SU-DHL-6 (cell line): ENCODE data around the gene DRC3.

Experiments used
- H2AFZ ChIP-seq: fragments of 200-600 bp; sonication (generic); 2 replicates; pipeline ENCODE4 v1.6.1; 2014; ENCODE audit warnings: low read depth, mild to moderate bottlenecking, moderate library complexity, mixed read lengths, antibody characterized with exemption, low read length; ENCODE audit not compliant: severe bottlenecking
- H3F3A ChIP-seq: fragments of 200-600 bp; shearing (Covaris generic); 2 replicates; pipeline ENCODE4 v1.6.0; 2016; ENCODE audit warnings: antibody characterized with exemption, mild to moderate bottlenecking; ENCODE audit not compliant: insufficient read depth
- H3K27ac ChIP-seq: fragments of 200-600 bp; sonication (generic); 2 replicates; pipeline ENCODE4 v1.5.1; 2016; ENCODE audit warnings: low read depth, mild to moderate bottlenecking, low read length, moderate library complexity, mixed read lengths
- H3K27me3 ChIP-seq: fragments of 200-600 bp; sonication (generic), shearing (Covaris generic); 2 replicates; pipeline ENCODE4 v1.6.0; 2014; ENCODE audit warnings: mild to moderate bottlenecking, low read length
- H3K36me3 ChIP-seq: fragments of 200-600 bp; sonication (generic); 2 replicates; pipeline ENCODE4 v1.6.1; 2014; ENCODE audit warnings: mild to moderate bottlenecking, low read length, mixed read lengths
- H3K4me2 ChIP-seq: fragments of 300-600, 200-600 bp; shearing (Covaris generic), sonication (generic); 2 replicates; pipeline ENCODE4 v1.6.0; 2014; ENCODE audit warnings: low read length, low read depth, mild to moderate bottlenecking; ENCODE audit not compliant: poor library complexity, severe bottlenecking
- H3K4me3 ChIP-seq: fragments of 200-600 bp; sonication (generic); 2 replicates; pipeline ENCODE4 v1.5.1; 2014; ENCODE audit warnings: antibody characterized with exemption, low read length, mild to moderate bottlenecking, mixed read lengths; ENCODE audit not compliant: insufficient read depth, poor library complexity, severe bottlenecking
- H3K79me2 ChIP-seq: fragments of 200-600 bp; sonication (generic); 2 replicates; pipeline ENCODE4 v1.6.1; 2014; ENCODE audit warnings: mild to moderate bottlenecking, low read length, moderate library complexity; ENCODE audit not compliant: insufficient read depth
- H3K9ac ChIP-seq: fragments of 200-600 bp; sonication (generic); 2 replicates; pipeline ENCODE4 v1.7.0; 2014; ENCODE audit warnings: mild to moderate bottlenecking, low read length
- H3K9me2 ChIP-seq: fragments of 200-600 bp; sonication (generic); replicated peaks from 2 replicates; pipeline ENCODE4 v1.6.1; 2014; ENCODE audit warnings: low read length; ENCODE audit not compliant: insufficient read depth
- H3K9me3 ChIP-seq: fragments of 200-600 bp; sonication (generic); 2 replicates; pipeline ENCODE4 v1.6.1; 2014; ENCODE audit warnings: low read length, mixed read lengths; ENCODE audit not compliant: insufficient read depth
- H4K20me1 ChIP-seq: fragments of 200-600 bp; sonication (generic); 2 replicates; pipeline ENCODE4 v1.6.1; 2014; ENCODE audit warnings: low read depth, mild to moderate bottlenecking, antibody characterized with exemption, low read length, moderate library complexity, mixed read lengths
- CTCF ChIP-seq: fragments of 200-600 bp; sonication (generic); IDR thresholded peaks from one replicate; pipeline ENCODE4 v1.5.1; 2017; ENCODE audit warnings: antibody characterized with exemption, mild to moderate bottlenecking, low read length, moderate library complexity; ENCODE audit not compliant: insufficient read depth, poor library complexity, severe bottlenecking
- EZH2phosphoT487 ChIP-seq: fragments of 200-600 bp; sonication (generic), shearing (Covaris generic); conservative IDR thresholded peaks from 2 replicates; pipeline ENCODE4 v1.6.1; 2018; ENCODE audit warnings: mild to moderate bottlenecking, antibody characterized with exemption, low read length, moderate library complexity, mixed read lengths

DRC3 gene

GRCh38 chr17:17970699-17971430, 1.8 kb upstream of the DRC3 start:
- Histone ChIP-seq H3K4me2 (peak overlapping the region; percentile 58), H3K4me3 (peak overlapping the region; percentile 67), H3K36me3 (no peaks in the 10 kb centered on the region), H3F3A (no peaks in the 10 kb centered on the region), H4K20me1 (no peaks in the 10 kb centered on the region; the same call in 1 of the 2 replicates), H3K27me3 (no peaks in the 10 kb centered on the region), H2AFZ (no peak overlapping the region), H3K79me2 (no peaks in the 10 kb centered on the region), H3K9me3 (no peaks in the 10 kb centered on the region), H3K27ac (no peak overlapping the region), H3K9ac (0 out of 2 replicates have a peak overlapping the region, but pooled peaks have one; percentile 63), H3K9me2 (no peaks in the 10 kb centered on the region)
- TF ChIP-seq CTCF (no peak), EZH2phosphoT487 (no peak)

- H2AFZ ChIP-seq: peak overlapping the region; percentile 84
- no peaks in the 10 kb centered on the region for H3K27me3 ChIP-seq
- no peaks in the 10 kb centered on the region for H3K9me2 ChIP-seq
- H3K36me3 ChIP-seq: no peaks in the 10 kb centered on the region
- no peaks in the 10 kb centered on the region; the same call in 1 of the 2 replicates for H4K20me1 ChIP-seq
- TF ChIP-seq EZH2phosphoT487 (no peak), CTCF (no peak)
- H3K4me3 ChIP-seq: peak overlapping the region; percentile 67
- no peak overlapping the region for H3K27ac ChIP-seq
- H3K4me2 ChIP-seq: peak overlapping the region; percentile 58
- H3F3A ChIP-seq: no peaks in the 10 kb centered on the region
- peak overlapping the region; percentile 63 for H3K9ac ChIP-seq
- no peaks in the 10 kb centered on the region for H3K9me3 ChIP-seq
- no peaks in the 10 kb centered on the region for H3K79me2 ChIP-seq
Observed at GRCh38 chr17:17971431-17972125, 1.1 kb upstream of the DRC3 start.

DNA sequence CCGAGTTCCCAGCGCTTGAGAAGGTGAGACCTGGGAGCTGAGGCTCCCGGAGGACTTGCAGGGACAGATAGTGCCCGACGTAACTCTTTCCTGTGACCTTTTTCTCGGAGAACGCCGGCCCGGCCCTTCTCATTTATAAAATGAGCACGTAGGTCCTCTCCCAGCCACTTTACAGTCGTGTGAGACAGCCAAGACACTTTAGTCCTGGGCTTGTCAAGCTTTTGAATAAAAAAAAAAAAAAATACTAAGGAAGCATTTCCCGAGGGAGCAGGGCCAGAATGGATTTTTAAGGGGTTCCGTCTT, 241 bp downstream of the DRC3 start:
- Histone ChIP-seq H3F3A (no peaks in the 10 kb centered on the region), H4K20me1 (no peaks in the 10 kb centered on the region; the same call in 1 of the 2 replicates), H3K9me3 (no peaks in the 10 kb centered on the region), H3K36me3 (no peaks in the 10 kb centered on the region), H3K9ac (peak overlapping the region; percentile 16; the same call in 1 of the 2 replicates), H3K4me2 (peak overlapping the region; percentile 72), H3K9me2 (no peaks in the 10 kb centered on the region), H3K27me3 (no peaks in the 10 kb centered on the region), H3K4me3 (peak overlapping the region; percentile 57), H3K79me2 (no peaks in the 10 kb centered on the region), H2AFZ (peak overlapping the region; percentile 66), H3K27ac (no peak overlapping the region)
- TF ChIP-seq EZH2phosphoT487 (no peak), CTCF (no peak)
